Astrocyte (in vitro differentiated cells and primary cell): ENCODE data around the gene ZFTA. TPM values are rescaled to one million over a fixed set of nuclear protein-coding genes. Genes with fewer than 3 reads are reported as not detected.

Experiments
- DNase-seq: peaks from one replicate; pipeline ENCODE4 v3.0.0-alpha.2; 2010; ENCODE audit warnings: low read depth
- FAIRE-seq: peaks from 2 replicates; lab custom pipeline; 2011; peaks lifted over from hg19 to GRCh38; lab: Jason Lieb, UNC
- H2AFZ ChIP-seq: 2 replicates; pipeline ENCODE4 v1.6.0; 2012; ENCODE audit warnings: low read depth, low read length, inconsistent platforms
- H3K27ac ChIP-seq: 2 replicates; pipeline ENCODE4 v1.5.1; 2011; ENCODE audit warnings: low read depth, low read length, inconsistent platforms
- H3K27me3 ChIP-seq: 2 replicates; pipeline ENCODE4 v1.6.0; 2011; ENCODE audit warnings: low read length, inconsistent platforms; ENCODE audit not compliant: insufficient read depth
- H3K36me3 ChIP-seq: 2 replicates; pipeline ENCODE4 v1.5.1; 2011; ENCODE audit warnings: low read length, inconsistent platforms; ENCODE audit not compliant: insufficient read depth
- H3K4me1 ChIP-seq: 2 replicates; pipeline ENCODE4 v1.5.1; 2011; ENCODE audit warnings: low read length, inconsistent platforms; ENCODE audit not compliant: insufficient read depth
- H3K4me2 ChIP-seq: 2 replicates; pipeline ENCODE4 v1.6.0; 2012; ENCODE audit warnings: low read length, inconsistent platforms
- H3K4me3 ChIP-seq: 2 replicates; pipeline ENCODE4 v1.5.1; 2011; ENCODE audit warnings: low read depth, mild to moderate bottlenecking, low read length, inconsistent platforms; ENCODE audit not compliant: insufficient read depth
- H3K79me2 ChIP-seq: 2 replicates; pipeline ENCODE4 v1.6.0; 2012; ENCODE audit warnings: mild to moderate bottlenecking, low read length, inconsistent platforms; ENCODE audit not compliant: insufficient read depth
- H3K9ac ChIP-seq: 2 replicates; pipeline ENCODE4 v1.6.0; 2012; ENCODE audit warnings: mild to moderate bottlenecking, low read length, inconsistent platforms
- H3K9me3 ChIP-seq: 2 replicates; pipeline ENCODE4 v1.5.1; 2012; ENCODE audit warnings: low read depth, mild to moderate bottlenecking, low read length, inconsistent platforms; ENCODE audit not compliant: insufficient read depth
- H4K20me1 ChIP-seq: 2 replicates; pipeline ENCODE4 v1.6.0; 2012; ENCODE audit warnings: low read length, inconsistent platforms; ENCODE audit not compliant: insufficient read depth
- H3K27ac Mint-ChIP-seq: one replicate; pipeline ENCODE4 v1.8.0; 2021; ENCODE audit warnings: mild to moderate bottlenecking, mixed read lengths; ENCODE audit not compliant: unreplicated experiment
- H3K27me3 Mint-ChIP-seq: one replicate; pipeline ENCODE4 v1.8.0; 2021; ENCODE audit warnings: low read depth, mixed read lengths; ENCODE audit not compliant: unreplicated experiment
- H3K36me3 Mint-ChIP-seq: one replicate; pipeline ENCODE4 v1.8.0; 2021; ENCODE audit warnings: low read depth, mixed read lengths; ENCODE audit not compliant: unreplicated experiment
- H3K4me1 Mint-ChIP-seq: one replicate; pipeline ENCODE4 v1.8.0; 2021; ENCODE audit warnings: low read depth, mixed read lengths; ENCODE audit not compliant: unreplicated experiment
- H3K4me3 Mint-ChIP-seq: one replicate; pipeline ENCODE4 v1.8.0; 2021; ENCODE audit warnings: mild to moderate bottlenecking, moderate library complexity, mixed read lengths; ENCODE audit not compliant: unreplicated experiment
- H3K9me3 Mint-ChIP-seq: one replicate; pipeline ENCODE4 v1.8.0; 2021; ENCODE audit warnings: mild to moderate bottlenecking, mixed read lengths; ENCODE audit not compliant: unreplicated experiment
- CTCF ChIP-seq: IDR thresholded peaks from 2 replicates; pipeline ENCODE4 v1.5.1; 2011; ENCODE audit warnings: low read depth, mild to moderate bottlenecking, inconsistent platforms, low read length, moderate library complexity; ENCODE audit not compliant: insufficient read depth
- EZH2 ChIP-seq: IDR thresholded peaks from 2 replicates; pipeline ENCODE4 v1.6.1; 2012; ENCODE audit warnings: mild to moderate bottlenecking, low read length, inconsistent platforms; ENCODE audit not compliant: insufficient read depth
- total RNA-seq: library from RNA; stranded (reverse); gene quantifications from 2 replicates; pipeline ENCODE4 v1.2.1, GENCODE V29; 2021

ZFTA gene
- total RNA-seq, 1 donor from 2014 or later: 31.2 TPM

- no peaks in the 10 kb centered on the region for H3K4me1 ChIP-seq
- no peaks in the 10 kb centered on the region for H3K27me3 ChIP-seq
- H2AFZ ChIP-seq: no peak overlapping the region
- no peaks in the 10 kb centered on the region for H3K79me2 ChIP-seq
- DNase-seq: no peak
- no peak for FAIRE-seq
- H4K20me1 ChIP-seq: peaks cover 17% of the 10 kb centered on the region
- H3K4me2 ChIP-seq: no peak overlapping the region
- H3K27ac ChIP-seq: no peak overlapping the region
- no peak overlapping the region for H3K4me3 ChIP-seq
- TF ChIP-seq CTCF: no peak
- TF ChIP-seq EZH2: no peak
- no peaks in the 10 kb centered on the region for H3K9me3 ChIP-seq
- Mint-ChIP-seq H3K27me3 (no peaks in the 10 kb centered on the region), H3K4me3 (no peak overlapping the region), H3K9me3 (no peaks in the 10 kb centered on the region), H3K4me1 (peaks cover 6% of the 10 kb centered on the region), H3K36me3 (peaks cover 11% of the 10 kb centered on the region), H3K27ac (no peak overlapping the region)
- H3K9ac ChIP-seq: no peak overlapping the region
- peaks cover 12% of the 10 kb centered on the region for H3K36me3 ChIP-seq
These were observed 11.4 kb downstream of the ZFTA start for GRCh38 chr11:63756919-63757761.

- Histone ChIP-seq H3K4me2 (no peak overlapping the region), H3K27ac (no peak overlapping the region), H3K36me3 (peaks cover 5% of the 10 kb centered on the region), H3K9ac (no peak overlapping the region), H3K4me1 (no peaks in the 10 kb centered on the region), H2AFZ (no peak overlapping the region), H4K20me1 (peaks cover 20% of the 10 kb centered on the region), H3K27me3 (no peaks in the 10 kb centered on the region), H3K4me3 (no peak overlapping the region), H3K9me3 (no peaks in the 10 kb centered on the region), H3K79me2 (peaks cover 4% of the 10 kb centered on the region)
- Mint-ChIP-seq H3K4me1 (no peaks in the 10 kb centered on the region), H3K36me3 (peaks cover 10% of the 10 kb centered on the region), H3K4me3 (no peak overlapping the region), H3K27ac (no peak overlapping the region), H3K9me3 (no peaks in the 10 kb centered on the region), H3K27me3 (no peaks in the 10 kb centered on the region)
- DNase-seq (no peak), FAIRE-seq (no peak)
- TF ChIP-seq CTCF (no peak), EZH2 (no peak)
These were observed 19.0 kb downstream of the ZFTA start for GRCh38 chr11:63749624-63750023.

GRCh38 chr11:63747011-63747410 lies 21.6 kb downstream of the ZFTA start:
- no peak for DNase-seq
- H3K27ac Mint-ChIP-seq: no peak overlapping the region

More at GRCh38 chr11:63747011-63747410, 21.6 kb downstream of the ZFTA start:
- no peak for FAIRE-seq
- Histone ChIP-seq H3K9ac (no peak overlapping the region), H3K36me3 (peaks cover 2% of the 10 kb centered on the region), H3K4me2 (no peak overlapping the region), H2AFZ (no peak overlapping the region), H3K4me1 (no peaks in the 10 kb centered on the region), H4K20me1 (peaks cover 20% of the 10 kb centered on the region), H3K79me2 (peaks cover 8% of the 10 kb centered on the region), H3K9me3 (no peaks in the 10 kb centered on the region), H3K27me3 (no peaks in the 10 kb centered on the region), H3K27ac (no peak overlapping the region), H3K4me3 (no peak overlapping the region)
- Mint-ChIP-seq H3K27me3 (no peaks in the 10 kb centered on the region), H3K36me3 (peaks cover 5% of the 10 kb centered on the region), H3K4me3 (no peak overlapping the region), H3K4me1 (no peaks in the 10 kb centered on the region), H3K9me3 (no peaks in the 10 kb centered on the region)
- TF ChIP-seq CTCF: no peak
